Stimulated activated naive CD8-positive, alpha-beta T cell treated with anti-CD3 and anti-CD28 coated beads, Interleukin-15, amount 100 ng/mL, for 72 hours (primary cell): ENCODE data around the gene HS6ST3.
"Not testable (repeated sequence)": the region's sequence is repeated elsewhere in the genome, so short reads cannot be mapped to it uniquely, and the experiment has no call there.

Experiments used
- ATAC-seq: fragments of 150-1000 bp; cut with Tn5 transposase; 2 replicates; pipeline ENCODE4 v1.10.0; 2021; ENCODE audit warnings: mild to moderate bottlenecking, moderate library complexity
- DNase-seq, 2 donors: peaks; one replicate each; pipeline ENCODE4 v3.0.0; 2021 to 2022
- H3K27ac Mint-ChIP-seq, 2 donors: one replicate each; pipeline ENCODE4 v1.8.0; 2022; ENCODE audit warnings: mild to moderate bottlenecking in 2 of 2, mixed read lengths in 2 of 2, moderate library complexity in 2 of 2
- H3K27me3 Mint-ChIP-seq: one replicate; pipeline ENCODE4 v1.8.0; 2022; ENCODE audit warnings: mixed read lengths
- H3K4me1 Mint-ChIP-seq: one replicate; pipeline ENCODE4 v1.8.0; 2022; ENCODE audit warnings: mild to moderate bottlenecking, mixed read lengths
- H3K4me3 Mint-ChIP-seq, 2 donors: one replicate each; pipeline ENCODE4 v1.8.0; 2022; ENCODE audit warnings: mild to moderate bottlenecking in 2 of 2, mixed read lengths in 2 of 2, moderate library complexity in 1 of 2
- H3K9me3 Mint-ChIP-seq, 2 donors: one replicate each; pipeline ENCODE4 v1.8.0; 2022; ENCODE audit warnings: mixed read lengths in 2 of 2

Gene HS6ST3

DNA sequence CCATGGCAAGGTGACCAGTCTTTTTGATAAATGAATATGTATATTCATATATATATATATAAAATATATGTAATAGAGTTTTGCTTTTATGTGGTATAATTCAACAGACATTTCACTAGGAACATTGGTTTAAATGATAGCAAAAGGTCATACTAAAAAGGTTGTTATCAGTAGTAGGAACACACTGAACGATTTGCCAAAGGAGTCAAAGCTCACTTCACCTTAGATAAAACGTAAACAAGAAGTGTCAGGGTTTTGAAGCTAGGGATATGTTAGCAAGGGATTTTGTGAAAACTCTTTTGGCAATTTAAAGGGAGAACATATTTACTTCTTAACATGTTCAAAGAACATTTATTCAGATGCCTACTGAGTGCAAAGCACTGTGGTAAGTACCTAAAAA lies 8.0 kb upstream of the HS6ST3 start:
- Mint-ChIP-seq H3K9me3 (peaks cover 9% of the 10 kb centered on the region in 2 donors), H3K27me3 (peaks cover 2% of the 10 kb centered on the region), H3K4me3 (no peak overlapping the region), H3K27ac (no peak overlapping the region), H3K4me1 (no peaks in the 10 kb centered on the region)
- ATAC-seq (no peak), DNase-seq (no peak)

- H3K4me1 Mint-ChIP-seq = no peaks in the 10 kb centered on the region
- H3K27me3 Mint-ChIP-seq = peaks cover 9% of the 10 kb centered on the region
- H3K27ac Mint-ChIP-seq = no peak overlapping the region
- peaks cover 9% of the 10 kb centered on the region in 2 donors for H3K9me3 Mint-ChIP-seq
- H3K4me3 Mint-ChIP-seq = no peak overlapping the region
- ATAC-seq (no peak), DNase-seq (no peak)
Observed at GRCh38 chr13:96082640-96083039, 7.3 kb upstream of the HS6ST3 start.

GRCh38 chr13:96086736-96087135 lies 3.2 kb upstream of the HS6ST3 start:
- Mint-ChIP-seq H3K9me3 (no peaks in the 10 kb centered on the region), H3K4me1 (no peaks in the 10 kb centered on the region), H3K27ac (no peak overlapping the region), H3K4me3 (no peak overlapping the region), H3K27me3 (peaks cover 39% of the 10 kb centered on the region)
- ATAC-seq (no peak), DNase-seq (no peak)

DNA sequence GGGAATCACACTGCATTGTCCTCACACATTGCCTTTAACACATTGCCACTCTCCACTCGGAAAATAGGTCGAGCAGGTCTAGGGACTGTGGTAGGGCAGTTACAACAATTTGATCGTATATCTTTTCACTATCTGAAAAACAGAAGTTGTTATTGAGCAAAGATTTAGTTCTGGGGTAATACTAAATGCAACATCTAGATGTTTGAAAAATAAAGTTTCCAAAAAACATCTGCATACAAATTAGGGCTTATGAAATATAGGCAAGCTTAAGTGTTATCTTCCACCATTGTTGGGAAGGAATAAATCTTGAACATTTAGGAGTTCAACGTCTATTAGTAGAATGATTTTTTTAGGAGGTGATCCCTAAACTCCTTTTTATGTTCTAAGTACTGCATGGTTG lies 768 bp upstream of the HS6ST3 start:
- peaks cover 63% of the 10 kb centered on the region for H3K27me3 Mint-ChIP-seq
- ATAC-seq = no peak
- no peak for DNase-seq
- no peak overlapping the region for H3K4me3 Mint-ChIP-seq
- H3K4me1 Mint-ChIP-seq = no peaks in the 10 kb centered on the region
- no peak overlapping the region for H3K27ac Mint-ChIP-seq
- no peaks in the 10 kb centered on the region for H3K9me3 Mint-ChIP-seq

- peaks cover 73% of the 10 kb centered on the region for H3K27me3 Mint-ChIP-seq
- H3K27ac Mint-ChIP-seq = no peak overlapping the region
- no peaks in the 10 kb centered on the region for H3K4me1 Mint-ChIP-seq
- H3K9me3 Mint-ChIP-seq = no peaks in the 10 kb centered on the region
- DNase-seq (no peak), ATAC-seq (peak; percentile 42)
- no peak overlapping the region for H3K4me3 Mint-ChIP-seq
Observed at GRCh38 chr13:96090240-96091101, 564 bp downstream of the HS6ST3 start.

- DNase-seq (no peak), ATAC-seq (no peak)
- Mint-ChIP-seq H3K9me3 (no peaks in the 10 kb centered on the region), H3K27me3 (peaks cover 76% of the 10 kb centered on the region), H3K4me3 (peak overlapping the region in 1 of 2 donors; percentile 42), H3K27ac (no peak overlapping the region), H3K4me1 (no peaks in the 10 kb centered on the region)
Observed at GRCh38 chr13:96091164-96092117, 1.5 kb downstream of the HS6ST3 start.

DNA sequence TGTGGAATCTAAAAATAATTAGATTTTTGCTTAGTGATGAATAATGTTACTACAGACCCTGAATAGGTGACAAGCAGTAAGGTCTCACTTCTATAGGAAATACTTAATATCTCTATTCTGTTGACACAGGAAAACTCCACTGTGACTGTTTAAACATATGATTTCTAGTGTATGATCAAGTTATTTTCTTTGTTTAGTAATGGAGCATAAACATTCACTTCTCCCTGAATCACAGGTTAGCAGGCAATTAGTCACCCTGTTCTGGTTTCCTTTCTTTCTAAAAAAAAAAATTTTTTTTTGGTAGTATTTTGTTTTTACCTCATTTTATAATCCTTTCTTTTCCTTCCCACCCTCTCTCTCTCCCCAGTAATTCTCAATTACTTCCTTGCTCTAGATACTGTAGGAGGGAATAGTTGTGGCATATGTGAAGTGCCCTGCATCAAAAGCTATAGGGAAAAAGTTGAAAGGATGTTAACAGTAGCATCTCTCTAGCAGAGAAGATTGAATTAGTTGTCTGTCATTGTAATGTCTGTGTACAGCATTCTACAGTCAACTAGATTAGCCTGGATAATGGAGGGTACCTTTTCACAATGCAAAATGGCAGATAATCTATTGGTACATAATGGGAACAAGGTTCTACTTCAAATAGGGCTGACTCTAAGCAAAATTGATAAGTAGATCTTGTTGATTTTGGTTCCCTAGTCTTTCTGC lies 3.5 kb downstream of the HS6ST3 start:
- H3K27me3 Mint-ChIP-seq = peaks cover 70% of the 10 kb centered on the region
- DNase-seq (no peak), ATAC-seq (no peak)
- no peaks in the 10 kb centered on the region for H3K4me1 Mint-ChIP-seq
- H3K9me3 Mint-ChIP-seq = no peaks in the 10 kb centered on the region
- no peak overlapping the region for H3K27ac Mint-ChIP-seq
- no peak overlapping the region for H3K4me3 Mint-ChIP-seq

DNA sequence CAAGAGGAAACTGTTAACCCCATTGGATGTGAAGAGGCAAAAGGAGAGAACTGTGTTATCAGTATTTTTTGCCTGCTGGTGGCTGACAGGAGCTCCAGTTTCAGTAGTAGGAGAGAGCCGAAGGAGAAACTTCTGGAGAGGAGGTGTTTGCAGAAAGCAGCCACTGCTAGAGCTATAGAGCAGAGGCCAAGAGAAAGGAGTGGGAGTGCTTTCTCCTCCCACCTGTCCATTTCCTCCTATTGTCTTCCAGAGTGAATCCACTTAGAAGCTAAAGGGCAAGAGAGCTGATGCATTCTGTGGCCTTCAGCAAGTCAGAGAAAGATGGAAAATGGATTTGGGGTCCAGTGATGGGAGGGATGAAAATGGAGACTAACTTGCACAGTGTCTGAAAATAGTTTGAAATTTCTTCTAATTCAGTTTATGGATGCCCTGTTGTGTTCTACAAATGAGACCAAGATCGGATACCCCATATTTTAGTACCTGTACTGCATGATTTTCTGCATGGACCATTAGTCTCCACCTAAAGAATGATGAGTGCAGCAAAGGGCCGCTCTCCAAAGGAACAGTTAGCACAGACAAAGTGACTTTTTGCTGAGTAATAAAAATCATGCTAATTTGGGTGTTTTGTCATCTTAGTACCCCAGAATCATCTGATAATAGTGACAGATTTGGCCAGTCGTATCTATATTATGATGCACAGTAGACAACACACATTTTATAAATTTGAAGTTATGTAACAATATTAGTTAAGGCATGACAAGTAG lies 10.7 kb downstream of the HS6ST3 start:
- no peaks in the 10 kb centered on the region for H3K4me1 Mint-ChIP-seq
- H3K4me3 Mint-ChIP-seq = no peak overlapping the region
- H3K27me3 Mint-ChIP-seq = peaks cover 9% of the 10 kb centered on the region
- DNase-seq (no peak), ATAC-seq (no peak)
- H3K27ac Mint-ChIP-seq = no peak overlapping the region
- H3K9me3 Mint-ChIP-seq = no peaks in the 10 kb centered on the region

GRCh38 chr13:96104516-96104915 lies 14.6 kb downstream of the HS6ST3 start:
- H3K27ac Mint-ChIP-seq = no peak overlapping the region
- H3K4me1 Mint-ChIP-seq = no peaks in the 10 kb centered on the region
- H3K27me3 Mint-ChIP-seq = no peaks in the 10 kb centered on the region
- no peak overlapping the region for H3K4me3 Mint-ChIP-seq
- ATAC-seq = no peak
- no peak for DNase-seq
- H3K9me3 Mint-ChIP-seq = peaks cover 27 to 31% of the 10 kb centered on the region in 2 donors

GRCh38 chr13:96108072-96108471 lies 18.2 kb downstream of the HS6ST3 start:
- not testable (repeated sequence) for H3K27ac Mint-ChIP-seq

DNA sequence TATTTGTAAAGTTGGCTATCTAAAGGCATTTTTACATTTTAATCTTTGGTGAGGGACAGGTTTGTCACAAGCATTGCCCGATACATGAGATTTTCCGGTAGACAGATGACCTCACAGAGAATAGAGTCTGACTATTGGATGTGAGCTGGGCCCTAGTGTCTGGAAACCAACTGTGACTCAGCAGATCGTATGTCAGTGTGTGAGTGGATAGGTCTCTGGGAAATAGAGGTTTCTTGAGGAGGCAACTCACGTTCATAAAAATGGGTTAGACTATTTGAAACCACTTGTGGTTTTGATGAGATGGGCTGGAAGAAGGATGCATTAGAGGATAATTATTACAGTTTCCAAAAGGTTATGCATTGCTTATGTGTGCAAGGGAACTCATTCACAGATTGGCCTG lies 19.2 kb downstream of the HS6ST3 start:
- H3K27ac Mint-ChIP-seq = no peak overlapping the region
- DNase-seq = no peak
- no peaks in the 10 kb centered on the region for H3K27me3 Mint-ChIP-seq
- peaks cover 33 to 39% of the 10 kb centered on the region in 2 donors for H3K9me3 Mint-ChIP-seq
- ATAC-seq = no peak
- no peaks in the 10 kb centered on the region for H3K4me1 Mint-ChIP-seq
- no peak overlapping the region for H3K4me3 Mint-ChIP-seq

More at GRCh38 chr13:96108072-96108471, 18.2 kb downstream of the HS6ST3 start:
- H3K9me3 Mint-ChIP-seq = peaks cover 33 to 39% of the 10 kb centered on the region in 2 donors
- not testable (repeated sequence) for H3K27me3 Mint-ChIP-seq, H3K4me1 Mint-ChIP-seq, DNase-seq, ATAC-seq, H3K4me3 Mint-ChIP-seq

DNA sequence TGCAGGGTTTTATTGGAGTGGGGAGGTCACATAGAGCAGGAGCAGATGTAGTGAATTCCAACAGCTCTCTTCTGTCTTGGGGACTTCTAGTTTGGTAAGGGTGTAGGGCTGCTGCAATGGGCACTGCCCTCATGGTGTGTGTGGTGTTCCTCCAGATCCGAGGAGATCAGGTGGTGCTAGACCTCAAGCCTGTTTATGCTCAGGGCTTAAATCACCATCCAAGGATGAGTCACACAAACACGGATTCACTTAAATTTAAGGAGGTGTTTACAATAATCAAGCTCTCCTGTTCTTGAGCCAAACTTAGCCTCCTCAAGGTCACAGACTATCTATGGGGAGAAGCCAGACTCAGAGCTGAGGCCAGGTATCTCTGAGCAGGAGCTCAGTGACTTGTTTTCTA lies 23.0 kb downstream of the HS6ST3 start:
- no peaks in the 10 kb centered on the region for H3K27me3 Mint-ChIP-seq
- no peak overlapping the region for H3K4me3 Mint-ChIP-seq
- no peaks in the 10 kb centered on the region for H3K4me1 Mint-ChIP-seq
- peaks cover 20 to 23% of the 10 kb centered on the region in 2 donors for H3K9me3 Mint-ChIP-seq
- no peak for DNase-seq
- no peak overlapping the region for H3K27ac Mint-ChIP-seq
- no peak for ATAC-seq

DNA sequence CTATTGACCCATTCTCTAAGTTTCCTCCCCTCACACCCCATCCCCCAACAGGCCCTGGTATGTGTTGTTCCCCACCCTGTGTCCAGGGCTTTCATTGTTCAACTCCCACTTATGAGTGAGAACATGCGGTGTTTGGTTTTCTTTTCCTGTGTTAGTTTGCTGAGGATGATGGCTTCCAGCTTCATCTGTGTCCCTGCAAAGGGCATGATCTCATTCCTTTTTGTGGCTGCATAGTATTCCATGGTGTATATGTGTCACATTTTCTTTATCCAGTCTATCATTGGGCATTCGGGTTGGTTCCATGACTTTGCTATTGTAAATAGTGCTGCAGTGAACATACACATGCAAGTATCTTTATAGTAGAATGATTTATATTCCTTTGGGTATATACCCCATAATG lies 25.5 kb downstream of the HS6ST3 start:
- not testable (repeated sequence) for H3K27me3 Mint-ChIP-seq, DNase-seq, H3K27ac Mint-ChIP-seq, H3K4me1 Mint-ChIP-seq, H3K9me3 Mint-ChIP-seq, ATAC-seq, H3K4me3 Mint-ChIP-seq

- H3K4me3 Mint-ChIP-seq = no peak overlapping the region
- no peak overlapping the region for H3K27ac Mint-ChIP-seq
- H3K27me3 Mint-ChIP-seq = no peaks in the 10 kb centered on the region
- H3K9me3 Mint-ChIP-seq = peaks cover 0 to 3% of the 10 kb centered on the region in 2 donors
- DNase-seq (no peak), ATAC-seq (no peak)
- H3K4me1 Mint-ChIP-seq = no peaks in the 10 kb centered on the region
Observed at GRCh38 chr13:96119921-96120320, 30.0 kb downstream of the HS6ST3 start.
